ENCODE results near the gene HLA-E.
"Not testable (repeated sequence)": the region's sequence is repeated elsewhere in the genome, so short reads cannot be mapped to it uniquely, and the experiment has no call there.

The HLA-E gene

DNA sequence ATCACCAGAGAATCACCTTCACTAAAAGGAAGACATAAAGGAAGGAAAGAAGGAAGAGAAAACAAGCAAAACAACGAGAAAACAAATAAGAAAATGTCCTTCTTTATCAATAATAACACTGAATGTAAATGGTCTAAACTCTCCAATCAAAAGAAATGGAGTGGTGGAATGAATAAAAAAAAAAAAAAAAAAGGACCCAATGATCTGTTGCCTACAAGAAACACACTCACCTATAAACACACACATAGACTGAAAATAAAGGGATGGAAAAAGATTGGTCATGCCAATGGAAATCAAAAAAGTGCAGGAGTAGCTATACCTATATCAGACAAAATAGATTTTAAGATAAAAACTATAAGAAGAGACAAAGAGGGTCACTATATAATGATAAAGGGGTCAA is 30.2 kb upstream of the HLA-E start:
- Histone ChIP-seq H3K36me3 (ENCODE audit: control insufficient read depth, insufficient read depth, low read length, severe bottlenecking) (no peaks in the 10 kb centered on the region), H3K27me3 (replicated peaks; ENCODE audit: control insufficient read depth, insufficient read depth, low read length) (peaks cover 95% of the 10 kb centered on the region), H3K4me1 (ENCODE audit: control insufficient read depth, insufficient read depth, low read length) (no peaks in the 10 kb centered on the region), H3K9me3 (ENCODE audit: control insufficient read depth, low read length) (peaks cover 25% of the 10 kb centered on the region), H3K4me3 (ENCODE audit: low read length) (no peak overlapping the region), H3K9ac (ENCODE audit: low read length) (no peak overlapping the region)
- DNase-seq (ENCODE audit: low read depth): no peak

DNA sequence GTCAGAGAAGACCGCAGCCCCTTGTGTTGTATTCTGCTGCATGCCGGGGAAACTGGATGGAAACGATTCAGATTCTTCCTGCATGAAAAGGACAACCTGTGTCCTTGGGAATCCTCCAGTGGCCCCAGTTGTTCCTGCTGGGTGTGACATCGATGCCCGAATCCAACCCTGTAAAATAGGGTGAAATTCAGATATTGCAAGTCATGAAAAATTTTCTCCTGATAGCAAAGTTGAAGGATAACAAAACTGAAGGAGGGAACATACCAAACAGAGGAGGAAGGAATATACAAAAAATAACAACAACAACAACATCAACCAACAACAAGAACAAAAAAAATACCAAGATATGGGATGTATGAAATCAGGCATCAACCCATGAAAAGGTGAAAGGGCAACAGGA is 28.3 kb upstream of the HLA-E start:
- H3K9me3 ChIP-seq (ENCODE audit: control insufficient read depth, low read length): peaks cover 25% of the 10 kb centered on the region
- H3K4me3 ChIP-seq (ENCODE audit: low read length): no peak overlapping the region
- DNase-seq (ENCODE audit: low read depth): no peak
- no peaks in the 10 kb centered on the region for H3K36me3 ChIP-seq (ENCODE audit: control insufficient read depth, insufficient read depth, low read length, severe bottlenecking)
- no peak overlapping the region for H3K9ac ChIP-seq (ENCODE audit: low read length)
- H3K4me1 ChIP-seq (ENCODE audit: control insufficient read depth, insufficient read depth, low read length): no peaks in the 10 kb centered on the region
- H3K27me3 ChIP-seq (replicated peaks; ENCODE audit: control insufficient read depth, insufficient read depth, low read length): peaks cover 96% of the 10 kb centered on the region

DNA sequence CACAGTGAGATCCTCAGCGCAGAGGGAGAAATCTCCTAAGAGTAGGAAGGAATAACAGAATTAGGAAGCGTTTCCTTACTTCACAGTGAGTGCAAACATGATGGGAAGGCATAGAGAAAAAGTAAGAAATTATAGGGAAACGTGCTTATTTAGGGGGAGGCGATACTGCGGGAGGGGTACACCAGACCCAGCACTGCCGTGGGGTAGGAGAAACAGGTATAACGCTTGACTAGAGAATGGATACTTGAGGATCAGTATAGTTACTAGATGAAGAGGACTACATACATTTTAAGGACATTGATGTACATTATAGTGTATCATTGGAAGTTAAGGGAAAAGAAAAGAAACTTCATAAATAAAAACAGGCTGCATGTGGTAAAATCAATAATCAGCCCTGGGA is 26.8 kb upstream of the HLA-E start:
- Histone ChIP-seq H3K9ac (ENCODE audit: low read length) (no peak overlapping the region), H3K36me3 (ENCODE audit: control insufficient read depth, insufficient read depth, low read length, severe bottlenecking) (no peaks in the 10 kb centered on the region), H3K4me1 (ENCODE audit: control insufficient read depth, insufficient read depth, low read length) (peaks cover 6% of the 10 kb centered on the region), H3K4me3 (ENCODE audit: low read length) (no peak overlapping the region), H3K9me3 (ENCODE audit: control insufficient read depth, low read length) (peaks cover 25% of the 10 kb centered on the region), H3K27me3 (replicated peaks; ENCODE audit: control insufficient read depth, insufficient read depth, low read length) (peaks cover 97% of the 10 kb centered on the region)
- DNase-seq (ENCODE audit: low read depth): no peak

DNA sequence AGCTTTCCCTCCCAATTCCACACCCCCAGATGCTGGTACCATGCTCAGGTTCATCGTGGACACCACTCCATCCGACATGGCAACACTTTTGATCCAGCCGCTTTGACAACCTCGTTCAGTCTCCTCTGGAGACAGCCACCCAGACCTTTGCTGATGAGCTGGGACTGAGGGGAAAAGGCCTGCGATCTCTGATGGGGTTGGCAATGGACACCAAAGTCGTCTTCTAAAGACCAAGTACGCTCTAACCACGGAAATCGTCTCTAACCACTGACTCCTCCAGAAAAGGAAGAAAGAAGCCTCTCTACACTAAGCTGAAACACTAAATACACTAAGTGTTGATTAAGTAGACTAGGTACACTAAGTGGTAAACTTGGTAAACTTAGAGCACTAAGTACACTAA is 26.1 kb upstream of the HLA-E start:
- H3K4me3 ChIP-seq (ENCODE audit: low read length): no peak overlapping the region
- peaks cover 96% of the 10 kb centered on the region for H3K27me3 ChIP-seq (replicated peaks; ENCODE audit: control insufficient read depth, insufficient read depth, low read length)

DNA sequence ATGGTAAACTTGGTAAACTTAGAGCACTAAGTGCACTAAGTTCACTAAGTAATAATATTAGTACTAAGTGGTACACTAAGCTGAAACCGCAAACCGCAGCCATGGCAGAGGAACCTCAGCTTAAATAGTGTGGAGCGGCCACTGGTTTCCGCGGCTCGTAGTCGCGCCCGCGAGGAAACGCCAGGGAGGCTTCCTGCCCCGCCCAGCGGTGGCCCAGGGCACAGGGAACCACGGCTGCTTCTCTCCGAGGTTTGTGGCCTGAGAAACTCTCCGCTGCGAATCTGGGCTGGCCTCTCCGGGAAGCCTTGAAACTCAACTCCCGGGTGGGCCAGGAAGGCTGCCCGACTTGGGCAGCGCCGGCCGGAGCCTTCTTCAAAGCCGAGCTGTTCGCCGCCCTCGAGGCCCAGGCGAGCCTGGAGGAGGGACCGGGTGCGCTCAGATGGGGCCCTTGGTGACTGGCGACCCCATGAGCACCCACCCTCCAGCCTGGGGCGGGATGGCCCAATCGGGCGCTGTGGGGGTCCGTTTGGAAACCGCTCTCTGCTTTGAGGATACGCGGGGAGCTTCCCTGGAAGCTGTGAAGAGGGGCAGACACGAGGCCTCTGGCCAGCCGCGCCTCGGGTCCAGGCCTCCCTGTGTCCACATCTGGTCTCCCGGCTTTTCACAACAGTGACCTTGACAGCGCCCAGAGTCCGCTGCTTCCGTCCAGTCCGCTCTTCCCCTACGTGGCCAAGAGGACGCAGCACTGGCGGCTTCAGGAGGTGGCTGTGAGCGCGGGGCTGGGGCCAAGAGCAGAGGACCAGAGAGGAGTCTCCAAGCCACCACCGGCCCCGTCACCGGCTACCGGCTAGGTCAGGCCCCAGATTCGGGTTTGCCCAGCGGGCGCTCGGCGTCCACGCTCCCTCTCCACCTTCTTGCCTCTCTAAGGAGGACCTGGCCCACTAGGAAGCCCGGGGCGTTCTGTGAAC is 25.4 kb upstream of the HLA-E start:
- peaks cover 94% of the 10 kb centered on the region for H3K27me3 ChIP-seq (replicated peaks; ENCODE audit: control insufficient read depth, insufficient read depth, low read length)
- H3K36me3 ChIP-seq (ENCODE audit: control insufficient read depth, insufficient read depth, low read length, severe bottlenecking): no peaks in the 10 kb centered on the region
- H3K9ac ChIP-seq (ENCODE audit: low read length): no peak overlapping the region
- no peak for DNase-seq (ENCODE audit: low read depth)
- H3K4me1 ChIP-seq (ENCODE audit: control insufficient read depth, insufficient read depth, low read length): peaks cover 6% of the 10 kb centered on the region
- peaks cover 16% of the 10 kb centered on the region for H3K9me3 ChIP-seq (ENCODE audit: control insufficient read depth, low read length)
- no peak overlapping the region for H3K4me3 ChIP-seq (ENCODE audit: low read length)

More for the DNA sequence above, 26.1 kb upstream of the HLA-E start:
- Histone ChIP-seq H3K9ac (ENCODE audit: low read length) (no peak overlapping the region), H3K4me1 (ENCODE audit: control insufficient read depth, insufficient read depth, low read length) (peaks cover 6% of the 10 kb centered on the region), H3K9me3 (ENCODE audit: control insufficient read depth, low read length) (peaks cover 23% of the 10 kb centered on the region), H3K36me3 (ENCODE audit: control insufficient read depth, insufficient read depth, low read length, severe bottlenecking) (no peaks in the 10 kb centered on the region)
- no peak for DNase-seq (ENCODE audit: low read depth)

DNA sequence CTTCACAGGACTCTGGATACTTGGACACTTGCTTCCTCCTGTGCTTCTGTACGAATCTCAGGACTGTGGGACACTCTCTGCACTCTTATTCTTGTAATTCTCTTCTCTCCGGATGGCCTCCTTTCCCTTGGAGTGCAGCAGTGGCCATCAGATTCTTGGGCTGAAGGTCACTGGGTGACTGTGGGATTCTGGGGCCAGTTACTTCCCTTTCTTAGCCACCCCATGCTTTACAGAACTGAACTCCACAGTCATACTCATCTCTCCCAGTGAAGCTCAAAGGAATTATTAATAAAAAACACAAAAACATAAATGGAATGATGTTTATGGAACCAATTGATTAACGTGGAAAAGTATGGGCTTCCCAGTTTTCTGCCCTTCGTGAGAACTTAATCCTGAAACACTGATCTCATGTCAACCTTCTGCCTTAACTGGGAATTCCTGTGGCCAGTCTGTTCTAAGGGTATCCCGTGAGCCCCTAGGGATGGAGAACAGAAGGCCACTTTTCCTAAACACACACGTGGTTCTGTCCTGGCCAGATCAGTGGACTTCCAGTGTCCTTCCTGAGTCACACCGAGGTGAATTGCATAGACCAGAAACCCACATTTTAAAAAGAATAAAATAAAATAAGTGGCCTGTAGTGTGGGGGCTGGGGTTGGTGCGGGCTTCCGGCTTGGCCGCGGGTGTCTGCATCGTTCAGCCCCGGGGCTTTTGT is 23.6 kb upstream of the HLA-E start:
- Histone ChIP-seq H3K36me3 (ENCODE audit: control insufficient read depth, insufficient read depth, low read length, severe bottlenecking) (no peaks in the 10 kb centered on the region), H3K27me3 (replicated peaks; ENCODE audit: control insufficient read depth, insufficient read depth, low read length) (peaks cover 94% of the 10 kb centered on the region), H3K9me3 (ENCODE audit: control insufficient read depth, low read length) (no peaks in the 10 kb centered on the region), H3K4me1 (ENCODE audit: control insufficient read depth, insufficient read depth, low read length) (peaks cover 7% of the 10 kb centered on the region), H3K4me3 (ENCODE audit: low read length) (peak overlapping the region; percentile 81), H3K9ac (ENCODE audit: low read length) (no peak overlapping the region)
- DNase-seq (ENCODE audit: low read depth): no peak

DNA sequence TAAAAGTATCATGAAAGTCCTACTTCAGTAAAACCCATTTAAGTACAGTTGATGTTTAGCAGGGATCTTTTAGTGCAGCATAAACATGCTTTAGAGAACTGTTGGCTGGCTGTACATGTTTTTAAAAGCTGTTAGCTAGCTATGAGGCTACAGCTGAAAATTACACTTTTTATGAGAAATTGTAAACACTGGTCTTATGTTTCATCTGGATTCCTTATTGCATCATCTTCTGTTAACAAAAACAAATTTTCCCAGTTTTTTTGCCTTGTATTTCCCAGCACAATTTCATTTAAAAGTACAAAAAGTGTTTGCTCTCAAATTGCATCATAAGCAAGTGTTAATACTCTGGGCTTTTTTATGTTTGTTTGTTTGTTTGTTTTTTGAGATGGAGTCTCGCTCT is 18.3 kb upstream of the HLA-E start:
- H3K4me3 ChIP-seq (ENCODE audit: low read length): no peak overlapping the region
- no peaks in the 10 kb centered on the region for H3K36me3 ChIP-seq (ENCODE audit: control insufficient read depth, insufficient read depth, low read length, severe bottlenecking)
- H3K9ac ChIP-seq (ENCODE audit: low read length): no peak overlapping the region
- peaks cover 11% of the 10 kb centered on the region for H3K9me3 ChIP-seq (ENCODE audit: control insufficient read depth, low read length)
- H3K4me1 ChIP-seq (ENCODE audit: control insufficient read depth, insufficient read depth, low read length): peaks cover 10% of the 10 kb centered on the region
- peak; percentile 55 for DNase-seq (ENCODE audit: low read depth)
- peaks cover 54% of the 10 kb centered on the region for H3K27me3 ChIP-seq (replicated peaks; ENCODE audit: control insufficient read depth, insufficient read depth, low read length)

DNA sequence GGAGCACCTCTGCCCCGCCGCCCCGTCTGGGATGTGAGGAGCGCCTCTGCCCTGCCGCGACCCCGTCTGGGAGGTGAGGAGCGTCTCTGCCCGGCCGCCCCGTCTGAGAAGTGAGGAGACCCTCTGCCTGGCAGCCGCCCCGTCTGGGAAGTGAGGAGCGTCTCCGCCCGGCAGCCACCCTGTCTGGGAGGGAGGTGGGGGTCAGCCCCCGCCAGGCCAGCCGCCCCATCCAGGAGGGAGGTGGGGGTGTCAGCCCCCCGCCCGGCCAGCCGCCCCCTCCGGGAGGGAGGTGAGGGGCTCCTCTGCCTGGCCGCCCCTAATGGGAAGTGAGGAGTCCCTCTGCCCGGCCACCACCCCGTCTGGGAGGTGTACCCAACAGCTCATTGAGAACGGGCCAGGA is 14.2 kb upstream of the HLA-E start:
- not testable (repeated sequence) for H3K9ac ChIP-seq (ENCODE audit: low read length); DNase-seq (ENCODE audit: low read depth); H3K4me3 ChIP-seq (ENCODE audit: low read length); H3K4me1 ChIP-seq (ENCODE audit: control insufficient read depth, insufficient read depth, low read length); H3K36me3 ChIP-seq (ENCODE audit: control insufficient read depth, insufficient read depth, low read length, severe bottlenecking)
- Histone ChIP-seq H3K27me3 (replicated peaks; ENCODE audit: control insufficient read depth, insufficient read depth, low read length) (peaks cover 49% of the 10 kb centered on the region), H3K9me3 (ENCODE audit: control insufficient read depth, low read length) (peaks cover 15% of the 10 kb centered on the region)

DNA sequence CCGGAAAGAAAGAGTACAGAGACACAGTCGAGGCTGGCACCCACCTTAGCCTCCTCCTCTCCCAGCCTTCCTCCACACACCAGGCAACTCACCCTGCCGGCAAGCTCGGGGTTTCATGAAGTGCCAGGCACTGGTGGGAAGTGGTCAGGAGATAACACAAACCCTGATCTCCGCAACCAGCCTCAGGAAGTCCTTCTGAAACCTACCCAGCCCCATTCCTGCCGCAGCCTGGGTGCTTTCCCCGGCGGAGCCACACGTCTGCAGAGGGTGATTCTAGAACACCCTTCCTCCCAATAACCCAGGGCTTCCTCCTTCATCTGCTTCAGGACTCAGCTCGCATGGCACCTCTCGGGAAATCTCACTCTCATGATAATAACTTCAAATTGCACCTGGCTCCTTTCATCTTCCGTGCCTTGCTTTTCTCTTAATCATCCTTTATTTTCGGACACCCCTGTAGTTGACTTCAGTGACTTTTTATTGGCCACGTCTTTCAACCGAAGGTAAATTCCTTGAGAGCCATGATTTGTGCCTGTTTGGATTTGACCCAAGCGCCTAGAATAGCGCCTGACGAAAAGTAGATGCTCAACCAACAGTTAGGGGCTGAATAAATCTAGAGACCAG is 8.7 kb upstream of the HLA-E start:
- Histone ChIP-seq H3K4me3 (ENCODE audit: low read length) (no peak overlapping the region), H3K9ac (ENCODE audit: low read length) (no peak overlapping the region), H3K4me1 (ENCODE audit: control insufficient read depth, insufficient read depth, low read length) (peaks cover 5% of the 10 kb centered on the region), H3K36me3 (ENCODE audit: control insufficient read depth, insufficient read depth, low read length, severe bottlenecking) (no peaks in the 10 kb centered on the region), H3K9me3 (ENCODE audit: control insufficient read depth, low read length) (peaks cover 4% of the 10 kb centered on the region), H3K27me3 (replicated peaks; ENCODE audit: control insufficient read depth, insufficient read depth, low read length) (peaks cover 50% of the 10 kb centered on the region)
- no peak for DNase-seq (ENCODE audit: low read depth)

DNA sequence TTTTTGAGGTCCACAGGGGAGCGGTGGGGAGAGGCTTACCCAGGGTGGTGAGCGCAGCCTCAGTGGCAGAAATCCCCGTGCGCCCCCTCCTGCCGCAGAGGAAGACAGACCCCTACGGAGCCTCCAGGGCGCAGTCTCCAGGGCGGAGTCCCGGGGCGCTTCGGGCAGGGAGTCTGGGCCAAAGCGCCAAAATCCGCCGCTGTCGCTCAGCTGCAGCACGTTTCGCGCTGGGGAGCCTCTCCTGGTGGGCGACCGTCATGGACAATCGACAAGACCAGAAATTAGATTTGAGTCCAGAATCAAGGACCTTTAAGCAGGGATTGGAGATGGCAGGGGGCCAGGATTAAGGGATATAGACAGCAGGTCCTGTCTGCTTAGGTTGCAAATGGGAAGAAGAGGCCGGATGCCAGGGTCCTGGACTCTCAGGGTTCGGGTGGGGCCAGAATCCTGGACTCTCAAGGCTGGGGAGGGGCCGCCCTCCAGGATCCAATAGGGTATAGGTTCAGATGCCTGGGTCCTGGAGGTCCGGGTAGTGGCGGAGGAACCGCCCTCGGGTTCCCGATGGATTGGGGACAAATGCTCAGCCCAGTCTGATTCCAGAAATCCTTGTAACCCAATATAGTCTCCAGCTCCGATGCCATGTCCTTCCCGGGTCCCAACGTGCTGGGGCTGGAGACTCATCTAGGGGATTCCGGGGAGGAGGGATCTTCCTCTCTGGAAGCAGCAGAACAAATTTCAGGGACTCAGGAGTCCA is 7.9 kb upstream of the HLA-E start:
- Histone ChIP-seq H3K9ac (ENCODE audit: low read length) (no peak overlapping the region), H3K4me3 (ENCODE audit: low read length) (no peak overlapping the region), H3K9me3 (ENCODE audit: control insufficient read depth, low read length) (peaks cover 4% of the 10 kb centered on the region), H3K4me1 (ENCODE audit: control insufficient read depth, insufficient read depth, low read length) (peaks cover 5% of the 10 kb centered on the region), H3K27me3 (replicated peaks; ENCODE audit: control insufficient read depth, insufficient read depth, low read length) (peaks cover 47% of the 10 kb centered on the region), H3K36me3 (ENCODE audit: control insufficient read depth, insufficient read depth, low read length, severe bottlenecking) (no peaks in the 10 kb centered on the region)
- no peak for DNase-seq (ENCODE audit: low read depth)
